ENCODE results near the gene ATP2C1.

ATP2C1 gene

GRCh38 chr3:130929804-130930203 is 35.9 kb downstream of the ATP2C1 start:
- TF ChIP-seq CTCF (IDR thresholded peaks at IDR 0.05; ENCODE audit: low read depth, low read length): no peak
- DNase-seq (ENCODE audit: extremely low read depth, low read depth): no peak

- no peak for DNase-seq (ENCODE audit: extremely low read depth, low read depth)
- TF ChIP-seq CTCF (IDR thresholded peaks at IDR 0.05; ENCODE audit: low read depth, low read length): no peak
Observed at GRCh38 chr3:130932979-130933378, 39.1 kb downstream of the ATP2C1 start.

- TF ChIP-seq CTCF (IDR thresholded peaks at IDR 0.05; ENCODE audit: low read depth, low read length): no peak
- DNase-seq (ENCODE audit: extremely low read depth, low read depth): no peak
Observed at GRCh38 chr3:130933801-130934345, 40.0 kb downstream of the ATP2C1 start.

- TF ChIP-seq CTCF (IDR thresholded peaks at IDR 0.05; ENCODE audit: low read depth, low read length): no peak
- DNase-seq (ENCODE audit: extremely low read depth, low read depth): no peak
Observed at GRCh38 chr3:130934442-130935089, 40.7 kb downstream of the ATP2C1 start.

GRCh38 chr3:130935761-130936492 is 42.0 kb downstream of the ATP2C1 start:
- TF ChIP-seq CTCF (IDR thresholded peaks at IDR 0.05; ENCODE audit: low read depth, low read length): no peak
- no peak for DNase-seq (ENCODE audit: extremely low read depth, low read depth)

GRCh38 chr3:130939753-130940152 is 45.9 kb downstream of the ATP2C1 start:
- TF ChIP-seq CTCF (IDR thresholded peaks at IDR 0.05; ENCODE audit: low read depth, low read length): no peak
- DNase-seq (ENCODE audit: extremely low read depth, low read depth): no peak

- TF ChIP-seq CTCF (IDR thresholded peaks at IDR 0.05; ENCODE audit: low read depth, low read length): no peak
- no peak for DNase-seq (ENCODE audit: extremely low read depth, low read depth)
Observed at GRCh38 chr3:130941793-130942192, 47.9 kb downstream of the ATP2C1 start.
